SU-DHL-6 (cell line): Measurements from ENCODE around the gene GNPTG.

Source experiments
- H2AFZ ChIP-seq: fragments of 200-600 bp; sonication (generic); 2 replicates; pipeline ENCODE4 v1.6.1; 2014; ENCODE audit warnings: low read depth, mild to moderate bottlenecking, moderate library complexity, mixed read lengths, antibody characterized with exemption, low read length; ENCODE audit not compliant: severe bottlenecking
- H3F3A ChIP-seq: fragments of 200-600 bp; shearing (Covaris generic); 2 replicates; pipeline ENCODE4 v1.6.0; 2016; ENCODE audit warnings: antibody characterized with exemption, mild to moderate bottlenecking; ENCODE audit not compliant: insufficient read depth
- H3K27ac ChIP-seq: fragments of 200-600 bp; sonication (generic); 2 replicates; pipeline ENCODE4 v1.5.1; 2016; ENCODE audit warnings: low read depth, mild to moderate bottlenecking, low read length, moderate library complexity, mixed read lengths
- H3K27me3 ChIP-seq: fragments of 200-600 bp; sonication (generic), shearing (Covaris generic); 2 replicates; pipeline ENCODE4 v1.6.0; 2014; ENCODE audit warnings: mild to moderate bottlenecking, low read length
- H3K36me3 ChIP-seq: fragments of 200-600 bp; sonication (generic); 2 replicates; pipeline ENCODE4 v1.6.1; 2014; ENCODE audit warnings: mild to moderate bottlenecking, low read length, mixed read lengths
- H3K4me2 ChIP-seq: fragments of 300-600, 200-600 bp; shearing (Covaris generic), sonication (generic); 2 replicates; pipeline ENCODE4 v1.6.0; 2014; ENCODE audit warnings: low read length, low read depth, mild to moderate bottlenecking; ENCODE audit not compliant: poor library complexity, severe bottlenecking
- H3K4me3 ChIP-seq: fragments of 200-600 bp; sonication (generic); 2 replicates; pipeline ENCODE4 v1.5.1; 2014; ENCODE audit warnings: antibody characterized with exemption, low read length, mild to moderate bottlenecking, mixed read lengths; ENCODE audit not compliant: insufficient read depth, poor library complexity, severe bottlenecking
- H3K79me2 ChIP-seq: fragments of 200-600 bp; sonication (generic); 2 replicates; pipeline ENCODE4 v1.6.1; 2014; ENCODE audit warnings: mild to moderate bottlenecking, low read length, moderate library complexity; ENCODE audit not compliant: insufficient read depth
- H3K9ac ChIP-seq: fragments of 200-600 bp; sonication (generic); 2 replicates; pipeline ENCODE4 v1.7.0; 2014; ENCODE audit warnings: mild to moderate bottlenecking, low read length
- H3K9me2 ChIP-seq: fragments of 200-600 bp; sonication (generic); replicated peaks from 2 replicates; pipeline ENCODE4 v1.6.1; 2014; ENCODE audit warnings: low read length; ENCODE audit not compliant: insufficient read depth
- H3K9me3 ChIP-seq: fragments of 200-600 bp; sonication (generic); 2 replicates; pipeline ENCODE4 v1.6.1; 2014; ENCODE audit warnings: low read length, mixed read lengths; ENCODE audit not compliant: insufficient read depth
- H4K20me1 ChIP-seq: fragments of 200-600 bp; sonication (generic); 2 replicates; pipeline ENCODE4 v1.6.1; 2014; ENCODE audit warnings: low read depth, mild to moderate bottlenecking, antibody characterized with exemption, low read length, moderate library complexity, mixed read lengths
- CTCF ChIP-seq: fragments of 200-600 bp; sonication (generic); IDR thresholded peaks from one replicate; pipeline ENCODE4 v1.5.1; 2017; ENCODE audit warnings: antibody characterized with exemption, mild to moderate bottlenecking, low read length, moderate library complexity; ENCODE audit not compliant: insufficient read depth, poor library complexity, severe bottlenecking
- EZH2phosphoT487 ChIP-seq: fragments of 200-600 bp; sonication (generic), shearing (Covaris generic); conservative IDR thresholded peaks from 2 replicates; pipeline ENCODE4 v1.6.1; 2018; ENCODE audit warnings: mild to moderate bottlenecking, antibody characterized with exemption, low read length, moderate library complexity, mixed read lengths

Gene GNPTG

GRCh38 chr16:1354815-1355540 is 3.2 kb downstream of the GNPTG start:
- H3K9me2 ChIP-seq, result no peaks in the 10 kb centered on the region
- TF ChIP-seq EZH2phosphoT487 (no peak), CTCF (no peak)
- no peak overlapping the region for H3K9ac ChIP-seq
- no peaks in the 10 kb centered on the region for H4K20me1 ChIP-seq
- no peaks in the 10 kb centered on the region for H3K9me3 ChIP-seq
- H3F3A ChIP-seq, result 0 out of 2 replicates have a peak, but pooled peaks cover 4% of the 10 kb centered on the region
- no peak overlapping the region for H3K27ac ChIP-seq
- H3K79me2 ChIP-seq, result peaks cover 42% of the 10 kb centered on the region
- H2AFZ ChIP-seq, result no peak overlapping the region
- H3K4me3 ChIP-seq, result no peak overlapping the region
- H3K36me3 ChIP-seq, result no peaks in the 10 kb centered on the region
- H3K4me2 ChIP-seq, result no peak overlapping the region
- no peaks in the 10 kb centered on the region for H3K27me3 ChIP-seq

- no peaks in the 10 kb centered on the region for H3K9me3 ChIP-seq
- H3F3A ChIP-seq, result 0 out of 2 replicates have a peak, but pooled peaks cover 4% of the 10 kb centered on the region
- H3K4me2 ChIP-seq, result no peak overlapping the region
- no peak overlapping the region for H2AFZ ChIP-seq
- no peak overlapping the region for H3K4me3 ChIP-seq
- TF ChIP-seq EZH2phosphoT487 (no peak), CTCF (no peak)
- peaks cover 42% of the 10 kb centered on the region for H3K79me2 ChIP-seq
- H3K27ac ChIP-seq, result no peak overlapping the region
- no peak overlapping the region for H3K9ac ChIP-seq
- no peaks in the 10 kb centered on the region for H4K20me1 ChIP-seq
- no peaks in the 10 kb centered on the region for H3K9me2 ChIP-seq
- H3K27me3 ChIP-seq, result no peaks in the 10 kb centered on the region
- H3K36me3 ChIP-seq, result no peaks in the 10 kb centered on the region
These were observed 3.9 kb downstream of the GNPTG start for GRCh38 chr16:1355591-1355990.

- Histone ChIP-seq H3F3A (0 out of 2 replicates have a peak, but pooled peaks cover 4% of the 10 kb centered on the region), H3K4me3 (no peak overlapping the region), H3K9me2 (no peaks in the 10 kb centered on the region), H3K9ac (no peak overlapping the region), H3K79me2 (peaks cover 37% of the 10 kb centered on the region), H4K20me1 (no peaks in the 10 kb centered on the region), H3K36me3 (no peaks in the 10 kb centered on the region), H2AFZ (no peak overlapping the region), H3K27me3 (no peaks in the 10 kb centered on the region), H3K4me2 (no peak overlapping the region), H3K27ac (no peak overlapping the region), H3K9me3 (no peaks in the 10 kb centered on the region)
- TF ChIP-seq CTCF (no peak), EZH2phosphoT487 (no peak)
These were observed 4.5 kb downstream of the GNPTG start for GRCh38 chr16:1356061-1356900.
